PC-3 (cell line): ENCODE data around the gene IL19. TPM values are rescaled to one million over a fixed set of nuclear protein-coding genes. Genes with fewer than 3 reads are reported as not detected.
A peak's percentile ranks its signal among the peaks of the same experiment; 100 is the strongest.

Source experiments
- ATAC-seq: fragments of 200-7000 bp; cut with Tn5 transposase; 2 replicates; pipeline ENCODE4 v1.9.1; 2020; ENCODE audit warnings: mild to moderate bottlenecking, moderate library complexity
- BruUV-seq: library from RNA; stranded (reverse); fragments of 400-500 nt; replicated peaks from 2 replicates; lab custom pipeline; 2021; lab: Mats Ljungman, UMichigan
- CTCF ChIA-PET: fragments of 300-600 bp; sonication (Branson Sonifier 250); formaldehyde crosslinking; loops from one replicate; lab custom pipeline; 2022; ENCODE audit warnings: antibody characterized with exemption; lab: Charles Lee
- POLR2A ChIA-PET: fragments of 300-600 bp; sonication (Branson Sonifier 250); formaldehyde crosslinking; loops from one replicate; lab custom pipeline; 2022; ENCODE audit warnings: antibody characterized with exemption; ENCODE audit not compliant: unreplicated experiment; lab: Charles Lee
- DNase-seq: peaks from one replicate; pipeline ENCODE4 v3.0.0-alpha.2; 2015
- H2AFZ ChIP-seq: fragments of 300-600 bp; sonication (generic); 2 replicates; pipeline ENCODE4 v1.6.0; 2016; ENCODE audit warnings: antibody characterized with exemption, low read length
- H3F3A ChIP-seq: fragments of 300-600 bp; sonication (generic); one replicate; pipeline ENCODE4 v1.6.0; 2017; ENCODE audit warnings: antibody characterized with exemption, low read length, control low read depth, mild to moderate bottlenecking; ENCODE audit not compliant: unreplicated experiment
- H3K27ac ChIP-seq: fragments of 300-600 bp; sonication (generic); 2 replicates; pipeline ENCODE4 v1.5.1; 2016; ENCODE audit warnings: mild to moderate bottlenecking, low read length
- H3K27me3 ChIP-seq: fragments of 300-600 bp; sonication (generic); 2 replicates; pipeline ENCODE4 v1.6.1; 2016; ENCODE audit warnings: low read length, mixed read lengths
- H3K36me3 ChIP-seq: fragments of 300-600 bp; sonication (generic); 2 replicates; pipeline ENCODE4 v1.6.1; 2016; ENCODE audit warnings: low read depth, mixed run types, low read length, mixed read lengths
- H3K4me1 ChIP-seq: fragments of 300-600 bp; sonication (generic); 2 replicates; pipeline ENCODE4 v1.5.1; 2016; ENCODE audit warnings: low read length; ENCODE audit not compliant: insufficient read depth
- H3K4me2 ChIP-seq: fragments of 300-600 bp; sonication (generic); 2 replicates; pipeline ENCODE4 v1.6.0; 2016; ENCODE audit warnings: low read length
- H3K4me3 ChIP-seq: fragments of 300-600 bp; sonication (generic); 2 replicates; pipeline ENCODE4 v1.5.1; 2016; ENCODE audit warnings: mild to moderate bottlenecking, low read length, mixed read lengths
- H3K79me2 ChIP-seq: fragments of 300-600 bp; sonication (generic); 2 replicates; pipeline ENCODE4 v1.6.1; 2017; ENCODE audit warnings: low read length, mixed read lengths
- H3K9ac ChIP-seq: fragments of 300-600 bp; sonication (generic); 2 replicates; pipeline ENCODE4 v1.6.0; 2016; ENCODE audit warnings: mild to moderate bottlenecking, low read length
- H3K9me2 ChIP-seq: fragments of 300-600 bp; sonication (generic); replicated peaks from 2 replicates; pipeline ENCODE4 v1.6.1; 2016; ENCODE audit warnings: mixed run types, low read length, mixed read lengths
- H3K9me3 ChIP-seq: fragments of 300-600 bp; sonication (generic); 2 replicates; pipeline ENCODE4 v1.6.1; 2016; ENCODE audit warnings: low read length, mixed read lengths
- H4K20me1 ChIP-seq: fragments of 300-600 bp; sonication (generic); 2 replicates; pipeline ENCODE4 v1.6.1; 2016; ENCODE audit warnings: low read length, mixed read lengths
- EZH2 ChIP-seq: fragments of 300-600 bp; sonication (generic); IDR thresholded peaks from one replicate; pipeline ENCODE4 v1.6.1; 2017; ENCODE audit warnings: antibody characterized with exemption, mild to moderate bottlenecking, low read length; ENCODE audit not compliant: unreplicated experiment
- EZH2phosphoT487 ChIP-seq: fragments of 300-600 bp; sonication (generic); IDR thresholded peaks from 2 replicates; pipeline ENCODE4 v1.6.1; 2018; ENCODE audit warnings: mild to moderate bottlenecking, antibody characterized with exemption, low read length, borderline replicate concordance
- intact Hi-C: fragments of 100-400 bp; cut with micrococcal nuclease; formaldehyde crosslinking; loops from 2 replicates; pipeline ENCODE4 v1.9.0; 2023
- total RNA-seq: library from RNA; depleted of rRNA; stranded (reverse); fragments of >200 nt; gene quantifications from 2 replicates; pipeline ENCODE4 v1.2.3, GENCODE V29; 2014
- TF ChIP-seq, protein P1 (sequence below): fragments of 300-600 bp; sonication (generic); conservative IDR thresholded peaks from 2 replicates; pipeline ENCODE4 v1.5.1; 2017; ENCODE audit warnings: antibody characterized with exemption, low read depth, mild to moderate bottlenecking, low read length

The IL19 gene
- total RNA-seq, 1 experiment from 2014 or later, result not detected

DNA sequence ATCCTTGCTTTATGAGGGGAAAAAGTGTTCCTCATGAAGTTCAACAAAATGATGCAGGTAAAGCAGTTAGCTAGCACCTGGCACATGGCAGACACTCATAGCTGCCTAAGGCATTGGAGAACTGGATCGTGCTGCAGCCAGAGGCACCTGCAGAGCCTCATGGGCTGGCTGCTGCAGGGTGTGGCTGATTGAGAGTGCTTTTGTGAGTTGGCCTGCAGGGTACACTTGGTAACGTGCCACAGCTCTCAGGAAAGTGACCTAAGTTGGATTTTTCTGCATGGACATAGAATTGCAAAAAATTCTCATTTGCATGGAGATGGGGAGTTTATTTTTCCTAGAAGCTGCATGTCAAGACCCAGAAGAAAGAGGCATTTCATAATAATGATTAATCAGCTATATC lies 63.2 kb downstream of the IL19 start:
- TF ChIP-seq EZH2phosphoT487 (no peak), EZH2 (no peak)
- TF ChIP-seq, protein P1, sequence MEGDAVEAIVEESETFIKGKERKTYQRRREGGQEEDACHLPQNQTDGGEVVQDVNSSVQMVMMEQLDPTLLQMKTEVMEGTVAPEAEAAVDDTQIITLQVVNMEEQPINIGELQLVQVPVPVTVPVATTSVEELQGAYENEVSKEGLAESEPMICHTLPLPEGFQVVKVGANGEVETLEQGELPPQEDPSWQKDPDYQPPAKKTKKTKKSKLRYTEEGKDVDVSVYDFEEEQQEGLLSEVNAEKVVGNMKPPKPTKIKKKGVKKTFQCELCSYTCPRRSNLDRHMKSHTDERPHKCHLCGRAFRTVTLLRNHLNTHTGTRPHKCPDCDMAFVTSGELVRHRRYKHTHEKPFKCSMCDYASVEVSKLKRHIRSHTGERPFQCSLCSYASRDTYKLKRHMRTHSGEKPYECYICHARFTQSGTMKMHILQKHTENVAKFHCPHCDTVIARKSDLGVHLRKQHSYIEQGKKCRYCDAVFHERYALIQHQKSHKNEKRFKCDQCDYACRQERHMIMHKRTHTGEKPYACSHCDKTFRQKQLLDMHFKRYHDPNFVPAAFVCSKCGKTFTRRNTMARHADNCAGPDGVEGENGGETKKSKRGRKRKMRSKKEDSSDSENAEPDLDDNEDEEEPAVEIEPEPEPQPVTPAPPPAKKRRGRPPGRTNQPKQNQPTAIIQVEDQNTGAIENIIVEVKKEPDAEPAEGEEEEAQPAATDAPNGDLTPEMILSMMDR, result no peak
- Histone ChIP-seq H3K9ac (no peak overlapping the region), H3K4me3 (no peak overlapping the region), H3K27ac (no peak overlapping the region), H3K79me2 (no peaks in the 10 kb centered on the region), H3K4me2 (no peak overlapping the region), H3K36me3 (no peaks in the 10 kb centered on the region), H3K9me3 (no peaks in the 10 kb centered on the region), H3K27me3 (peaks cover 76% of the 10 kb centered on the region), H4K20me1 (no peaks in the 10 kb centered on the region), H3K4me1 (no peaks in the 10 kb centered on the region), H3F3A (no peaks in the 10 kb centered on the region), H3K9me2 (no peaks in the 10 kb centered on the region), H2AFZ (no peak overlapping the region)
- DNase-seq, result peak; percentile 33
- ATAC-seq, result no peak
- ChIA-PET POLR2A (no interaction called here), CTCF (no interaction called here)
- intact Hi-C loops, result no loop called here
- BruUV-seq, result no TSS peak

DNA sequence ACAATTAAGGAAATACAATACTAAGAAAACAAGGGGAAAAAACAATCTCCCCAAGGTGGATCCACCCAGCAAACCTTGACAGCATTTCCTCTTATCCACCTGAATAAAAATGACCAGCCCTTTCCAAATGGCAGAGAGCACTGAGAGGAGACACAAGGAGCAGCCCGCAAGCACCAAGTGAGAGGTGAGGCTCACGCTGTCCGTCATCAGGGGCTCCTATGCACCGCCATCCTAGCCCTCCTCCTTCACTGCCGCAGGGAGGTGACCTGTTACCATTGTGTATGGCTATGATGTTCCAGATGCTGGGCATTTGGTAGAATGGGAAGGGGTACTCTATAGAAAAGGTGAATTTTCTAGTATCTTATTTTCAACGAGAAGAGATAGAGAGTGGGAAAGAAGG lies 63.6 kb downstream of the IL19 start:
- no TSS peak for BruUV-seq
- no peak overlapping the region for H3K9ac ChIP-seq
- H3K9me2 ChIP-seq, result no peaks in the 10 kb centered on the region
- no peaks in the 10 kb centered on the region for H3K9me3 ChIP-seq
- H3K4me2 ChIP-seq, result no peak overlapping the region
- no peaks in the 10 kb centered on the region for H4K20me1 ChIP-seq
- H3K4me1 ChIP-seq, result no peaks in the 10 kb centered on the region
- DNase-seq (no peak), ATAC-seq (no peak)
- H3K79me2 ChIP-seq, result no peaks in the 10 kb centered on the region
- peaks cover 81% of the 10 kb centered on the region for H3K27me3 ChIP-seq
- no peak overlapping the region for H3K27ac ChIP-seq
- H3K4me3 ChIP-seq, result no peak overlapping the region
- intact Hi-C loops, result no loop called here
- no peaks in the 10 kb centered on the region for H3F3A ChIP-seq
- no peak overlapping the region for H2AFZ ChIP-seq
- no peak for TF ChIP-seq EZH2
- TF ChIP-seq, protein P1, result no peak
- no peak for TF ChIP-seq EZH2phosphoT487
- CTCF ChIA-PET, result no interaction called here
- POLR2A ChIA-PET, result interaction anchor here (0.7 kb wide), 1 partner anchor 21 kb away, joined by 3 read pairs; no protein-coding TSS in a partner anchor
- no peaks in the 10 kb centered on the region for H3K36me3 ChIP-seq

DNA sequence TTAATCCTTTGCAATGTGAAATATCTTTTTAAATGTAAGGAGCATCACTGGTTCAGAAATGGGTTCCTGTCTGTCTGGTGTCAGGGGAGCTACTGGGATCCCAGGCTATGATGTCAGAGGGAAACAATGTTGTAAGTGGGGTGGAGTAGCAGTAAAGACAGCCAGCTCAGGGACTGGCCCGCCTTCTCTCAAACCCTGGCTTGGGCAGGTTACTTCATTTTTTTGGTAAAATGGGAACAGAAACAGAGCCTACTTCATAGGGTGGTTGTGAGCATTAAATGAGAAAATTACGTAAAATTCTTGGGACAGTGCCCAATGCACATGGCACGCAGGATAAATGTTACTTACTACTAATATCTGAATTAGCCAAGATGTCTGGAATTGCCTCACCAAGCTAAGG lies 64.1 kb downstream of the IL19 start:
- BruUV-seq, result no TSS peak
- H3K79me2 ChIP-seq, result no peaks in the 10 kb centered on the region
- ChIA-PET POLR2A (interaction anchor here (0.7 kb wide), 1 partner anchor 22 kb away, joined by 3 read pairs; no protein-coding TSS in a partner anchor), CTCF (no interaction called here)
- no peaks in the 10 kb centered on the region for H3K9me2 ChIP-seq
- no peaks in the 10 kb centered on the region for H3K4me1 ChIP-seq
- H3K9ac ChIP-seq, result no peak overlapping the region
- H3K4me3 ChIP-seq, result no peak overlapping the region
- no peak overlapping the region for H3K27ac ChIP-seq
- no peaks in the 10 kb centered on the region for H3K9me3 ChIP-seq
- DNase-seq (no peak), ATAC-seq (no peak)
- TF ChIP-seq EZH2 (no peak), EZH2phosphoT487 (no peak)
- TF ChIP-seq, protein P1, result no peak
- no peak overlapping the region for H2AFZ ChIP-seq
- H3K27me3 ChIP-seq, result peaks cover 86% of the 10 kb centered on the region
- no peak overlapping the region for H3K4me2 ChIP-seq
- H3F3A ChIP-seq, result no peaks in the 10 kb centered on the region
- no peaks in the 10 kb centered on the region for H4K20me1 ChIP-seq
- intact Hi-C loops, result no loop called here
- H3K36me3 ChIP-seq, result no peaks in the 10 kb centered on the region
